Epidermal melanocyte (primary cell): ENCODE results near the gene TOP2A.

Experiments
- DNase-seq: peaks from one replicate; pipeline ENCODE4 v3.0.0; 2011; ENCODE audit warnings: low spot score; ENCODE audit not compliant: insufficient read length

TOP2A gene

GRCh38 chr17:40361063-40361924 lies 56.4 kb downstream of the TOP2A start:
- DNase-seq, result peak; percentile 7

DNA sequence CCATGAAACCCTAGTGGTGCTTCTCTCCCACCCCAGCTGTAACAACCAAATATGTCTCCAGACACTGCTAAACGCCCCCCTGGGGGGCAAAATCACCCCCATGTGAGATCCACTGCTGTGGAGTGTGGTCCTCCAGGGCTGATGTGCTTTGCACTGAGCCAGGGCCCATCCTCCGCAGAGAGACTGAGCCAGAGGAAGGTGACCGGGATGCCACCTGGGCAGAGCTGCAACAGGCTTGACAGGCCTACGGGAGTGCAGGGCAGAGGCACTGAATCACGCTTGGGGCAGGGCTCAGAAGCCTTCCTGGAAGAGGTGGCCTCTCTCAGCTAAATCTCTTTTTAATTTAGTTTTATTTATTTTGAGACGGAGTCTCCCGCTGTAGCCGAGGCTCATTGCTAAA lies 57.6 kb downstream of the TOP2A start:
- DNase-seq, result no peak

DNA sequence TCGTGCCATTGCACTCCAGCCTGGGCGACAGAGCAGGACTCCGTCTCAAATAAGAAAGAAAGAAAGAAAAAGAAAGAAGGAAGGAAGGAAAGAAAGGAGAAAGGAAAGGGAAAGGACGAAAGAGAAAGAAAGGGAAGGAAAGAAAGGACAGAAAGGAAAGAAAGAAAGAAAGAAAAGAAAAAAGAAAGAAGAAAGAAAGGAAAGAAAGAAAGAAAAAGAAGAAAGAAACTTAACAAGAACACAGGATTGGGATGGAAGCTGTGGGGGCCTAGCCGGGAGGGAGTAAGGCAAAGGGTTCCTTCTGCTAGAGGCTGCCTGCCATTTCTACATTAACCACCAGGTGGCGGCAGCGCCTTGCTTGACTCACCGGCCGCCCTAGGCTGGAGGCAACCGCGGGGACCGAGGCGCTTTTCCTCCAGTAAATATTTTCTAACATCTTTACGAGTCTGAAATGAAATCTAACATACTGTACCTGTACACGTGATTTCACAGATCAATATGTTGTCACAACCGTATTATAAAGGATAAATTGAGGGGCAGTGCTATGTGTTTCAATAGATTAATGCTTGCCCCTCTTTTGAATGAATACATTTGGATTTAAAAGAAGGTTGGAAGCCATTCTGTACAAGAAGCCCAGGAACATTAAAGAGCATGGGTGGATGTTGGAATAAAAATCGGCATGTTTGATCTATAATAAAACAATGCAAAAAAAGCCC lies 59.2 kb downstream of the TOP2A start:
- peak; percentile 98 for DNase-seq

DNA sequence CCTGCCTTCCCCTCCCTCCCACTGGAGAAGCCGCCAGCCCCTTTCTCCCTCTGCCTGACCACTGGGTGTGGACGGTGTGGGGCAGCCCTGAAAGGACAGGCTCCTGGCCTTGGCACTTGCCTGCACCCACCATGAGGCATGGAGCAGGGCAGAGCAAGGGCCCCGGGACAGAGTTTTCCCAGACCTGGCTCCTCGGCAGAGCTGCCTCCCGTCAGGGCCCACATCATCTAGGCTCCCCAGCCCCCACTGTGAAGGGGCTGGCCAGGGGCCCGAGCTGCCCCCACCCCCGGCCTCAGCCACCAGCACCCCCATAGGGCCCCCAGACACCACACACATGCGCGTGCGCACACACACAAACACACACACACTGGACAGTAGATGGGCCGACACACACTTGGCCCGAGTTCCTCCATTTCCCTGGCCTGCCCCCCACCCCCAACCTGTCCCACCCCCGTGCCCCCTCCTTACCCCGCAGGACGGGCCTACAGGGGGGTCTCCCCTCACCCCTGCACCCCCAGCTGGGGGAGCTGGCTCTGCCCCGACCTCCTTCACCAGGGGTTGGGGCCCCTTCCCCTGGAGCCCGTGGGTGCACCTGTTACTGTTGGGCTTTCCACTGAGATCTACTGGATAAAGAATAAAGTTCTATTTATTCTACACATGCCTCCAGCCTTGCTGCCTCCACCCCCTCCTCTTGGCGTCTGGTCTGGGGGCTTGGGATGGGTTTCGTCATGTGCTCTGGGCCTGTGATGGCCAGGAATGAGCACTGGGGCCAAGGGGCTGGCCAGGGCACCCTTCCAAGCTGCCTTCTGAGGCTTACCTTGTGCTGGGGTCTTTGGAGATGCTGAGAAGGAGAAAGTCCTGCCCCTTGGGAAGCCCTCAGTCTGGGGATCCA lies 60.5 kb downstream of the TOP2A start:
- peak; percentile 9 for DNase-seq

GRCh38 chr17:40355804-40356758 lies 61.6 kb downstream of the TOP2A start:
- peak; percentile 11 for DNase-seq

DNA sequence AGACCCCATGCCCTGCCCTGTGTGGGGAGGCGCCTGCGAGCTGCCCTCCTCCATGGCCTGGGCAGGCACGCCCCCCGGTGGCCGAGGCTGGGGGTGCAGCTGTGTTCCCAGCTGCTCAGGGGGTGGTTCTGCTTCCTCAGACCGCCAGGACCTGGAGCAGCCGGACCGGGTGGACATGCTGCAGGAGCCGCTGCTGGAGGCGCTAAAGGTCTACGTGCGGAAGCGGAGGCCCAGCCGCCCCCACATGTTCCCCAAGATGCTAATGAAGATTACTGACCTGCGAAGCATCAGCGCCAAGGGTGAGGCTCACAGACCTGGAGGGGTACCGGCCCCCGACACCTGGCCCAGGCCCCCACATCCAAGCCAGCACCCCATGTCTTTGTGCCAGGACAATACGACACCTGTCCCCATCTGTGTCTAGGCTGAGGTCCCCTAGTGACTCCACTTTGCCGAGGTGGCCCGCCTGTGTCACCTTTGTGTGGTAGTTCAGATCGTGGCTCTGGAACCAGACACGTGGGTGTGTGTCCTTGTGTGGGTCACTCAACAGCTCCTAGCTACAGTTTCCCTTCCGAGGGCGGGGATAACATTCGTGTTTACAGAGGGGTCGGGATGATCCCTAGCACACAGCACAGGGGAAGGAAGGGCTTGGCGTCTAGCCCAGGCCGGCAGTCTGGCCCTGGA lies 62.4 kb downstream of the TOP2A start:
- DNase-seq, result peak; percentile 93

DNA sequence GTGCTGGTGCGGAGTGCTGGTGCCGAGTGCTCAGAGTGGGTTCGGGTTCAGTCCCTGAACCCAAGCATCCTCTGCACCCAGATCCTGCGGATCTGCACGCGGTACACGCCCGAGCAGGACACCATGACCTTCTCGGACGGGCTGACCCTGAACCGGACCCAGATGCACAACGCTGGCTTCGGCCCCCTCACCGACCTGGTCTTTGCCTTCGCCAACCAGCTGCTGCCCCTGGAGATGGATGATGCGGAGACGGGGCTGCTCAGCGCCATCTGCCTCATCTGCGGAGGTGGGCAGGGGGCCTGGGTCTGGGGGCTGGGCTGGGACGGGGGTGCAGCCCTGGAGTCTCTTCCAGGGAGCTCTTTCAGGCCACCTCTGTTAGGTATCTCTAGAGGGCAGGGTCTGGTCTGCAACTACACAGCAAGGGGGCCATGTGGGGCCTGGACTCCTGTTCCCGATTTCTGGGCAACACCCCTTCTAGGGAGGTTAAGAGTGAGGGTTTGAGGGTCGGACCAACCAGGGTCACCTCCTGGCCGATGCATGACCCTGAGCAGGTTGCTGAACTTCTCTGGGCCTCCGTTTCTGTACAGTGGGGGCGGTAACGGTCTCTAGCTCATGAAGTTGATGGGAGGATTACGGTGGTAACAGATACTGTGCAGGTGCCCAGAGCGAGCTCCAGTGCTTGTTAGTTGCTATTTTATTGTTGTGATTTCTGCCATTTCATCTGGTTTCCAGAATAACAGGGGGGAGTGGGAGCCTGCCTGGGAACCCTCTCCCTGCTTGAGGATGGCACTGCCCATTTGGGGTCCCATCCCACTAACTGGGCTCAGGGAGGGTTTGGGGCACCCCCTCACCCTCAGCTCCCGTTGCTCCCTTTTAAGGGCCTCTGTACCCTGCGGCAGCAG lies 63.2 kb downstream of the TOP2A start:
- DNase-seq, result peak; percentile 8

DNA sequence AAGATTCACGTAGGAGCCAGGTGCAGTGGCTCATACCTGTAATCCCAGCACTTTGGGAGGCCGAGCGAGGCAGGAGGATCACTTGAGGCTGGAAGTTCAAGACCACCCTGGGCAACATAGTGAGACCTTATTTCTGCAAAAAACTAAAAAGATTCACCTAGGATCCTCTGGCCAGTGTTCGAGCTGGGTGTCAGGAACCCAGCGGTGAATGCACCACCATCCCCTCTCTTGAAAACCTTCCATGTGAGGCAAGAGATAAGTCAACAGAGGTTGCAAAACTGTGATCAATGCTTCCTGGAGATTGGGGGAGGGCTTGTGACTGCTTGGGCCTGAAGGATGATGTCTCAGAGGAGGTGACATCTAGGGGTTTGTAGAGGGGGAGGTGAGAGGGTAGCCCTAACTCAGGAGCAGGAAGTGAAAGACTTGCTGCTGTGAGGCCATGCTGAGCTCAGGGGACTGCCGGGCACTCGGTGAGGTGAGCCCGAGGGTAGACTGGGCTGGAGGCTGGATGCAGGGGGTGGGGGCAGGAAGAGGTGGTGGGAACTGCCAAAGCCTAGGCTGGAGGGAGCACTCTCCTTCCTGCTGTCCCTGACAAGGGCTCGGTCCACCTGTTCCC lies 64.8 kb downstream of the TOP2A start:
- peak; percentile 13 for DNase-seq

DNA sequence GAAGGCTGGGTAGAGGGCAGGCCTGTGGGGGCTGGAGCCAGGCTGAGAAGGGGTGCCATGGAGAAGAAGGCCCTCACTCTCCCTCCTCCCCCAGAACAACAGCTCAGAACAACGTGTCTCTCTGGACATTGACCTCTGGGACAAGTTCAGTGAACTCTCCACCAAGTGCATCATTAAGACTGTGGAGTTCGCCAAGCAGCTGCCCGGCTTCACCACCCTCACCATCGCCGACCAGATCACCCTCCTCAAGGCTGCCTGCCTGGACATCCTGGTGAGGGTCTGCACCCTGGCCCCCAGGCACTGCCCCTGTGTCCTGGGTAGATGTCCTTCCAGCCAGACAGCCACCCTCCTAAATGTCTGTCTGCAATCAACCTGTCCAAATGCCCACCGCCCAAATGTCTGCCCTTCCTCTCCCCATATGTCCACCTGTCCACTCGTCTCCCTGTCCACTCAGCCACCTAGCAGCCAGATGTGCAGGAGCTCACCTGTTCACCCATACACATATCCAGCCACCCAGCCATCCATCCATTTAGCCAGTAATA lies 65.4 kb downstream of the TOP2A start:
- DNase-seq, result no peak

DNA sequence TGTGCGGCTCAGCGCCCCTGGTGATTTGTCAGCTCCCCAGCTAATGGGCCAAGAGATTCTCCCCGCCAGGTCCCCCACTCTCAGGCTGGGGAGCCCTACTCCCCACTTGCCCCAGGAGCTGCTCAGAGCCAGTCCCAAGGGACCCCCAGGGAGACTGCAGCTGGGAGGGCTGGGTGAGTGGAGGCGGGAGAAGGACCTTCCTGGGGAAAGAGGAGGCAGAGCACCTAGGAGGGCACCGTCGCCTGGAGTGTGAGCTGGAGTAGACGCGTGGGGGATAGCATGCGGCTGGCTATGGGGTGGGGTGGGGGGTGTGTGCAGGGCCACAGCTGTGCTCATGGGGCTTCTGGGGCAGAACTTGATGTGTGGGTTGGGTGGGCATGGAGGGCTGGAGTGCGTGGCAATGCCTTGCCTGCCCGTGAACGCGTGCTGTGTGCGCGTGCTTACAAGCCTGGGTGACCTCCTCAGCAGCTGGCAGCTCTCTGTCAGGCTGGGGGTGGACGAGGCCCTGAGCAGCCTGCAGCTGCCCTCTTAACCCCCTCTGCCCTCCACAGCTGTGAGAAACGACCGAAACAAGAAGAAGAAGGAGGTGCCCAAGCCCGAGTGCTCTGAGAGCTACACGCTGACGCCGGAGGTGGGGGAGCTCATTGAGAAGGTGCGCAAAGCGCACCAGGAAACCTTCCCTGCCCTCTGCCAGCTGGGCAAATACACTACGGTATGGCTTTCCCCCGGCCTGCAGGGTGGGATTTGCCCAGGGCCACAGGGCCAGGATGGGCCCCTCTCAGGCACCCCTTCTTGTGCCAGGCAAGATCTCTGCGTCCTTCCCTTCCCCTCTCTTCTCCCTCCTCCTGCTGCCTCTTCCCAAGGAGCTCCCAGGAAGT lies 66.1 kb downstream of the TOP2A start:
- DNase-seq, result no peak

DNA sequence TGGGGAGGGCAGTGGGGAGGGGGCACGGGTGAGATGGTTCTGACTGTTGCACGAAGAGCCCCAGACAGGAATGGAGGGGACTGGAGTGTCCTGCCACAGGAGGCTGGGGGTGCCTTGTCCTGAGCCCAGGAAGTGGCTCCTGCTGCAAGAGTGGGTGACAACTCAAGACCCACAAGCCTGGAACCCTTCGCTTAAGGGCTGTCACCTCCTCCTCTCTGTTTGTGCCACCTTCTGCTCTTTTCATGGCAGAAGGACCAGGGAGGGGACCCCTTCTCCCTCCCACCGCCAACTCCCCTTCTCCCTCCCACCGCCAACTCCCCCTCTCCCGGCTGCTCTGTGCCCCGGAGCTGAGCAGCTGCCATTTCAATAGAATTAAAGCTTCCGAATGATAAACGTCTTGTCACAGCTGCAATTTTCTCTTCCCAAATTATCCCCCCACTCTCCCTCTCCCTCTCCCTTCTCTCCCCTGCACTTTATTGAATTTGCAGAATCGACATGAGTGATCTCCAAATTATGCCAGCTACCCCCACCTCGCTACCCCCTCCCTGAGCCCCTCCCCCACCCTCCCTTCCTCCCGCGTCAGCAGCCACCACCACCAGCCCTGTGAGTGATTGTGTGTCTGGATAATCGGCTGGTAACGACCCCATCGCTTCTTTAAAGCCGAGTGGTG lies 66.9 kb downstream of the TOP2A start:
- DNase-seq, result no peak

GRCh38 chr17:40349895-40350688 lies 67.6 kb downstream of the TOP2A start:
- no peak for DNase-seq

DNA sequence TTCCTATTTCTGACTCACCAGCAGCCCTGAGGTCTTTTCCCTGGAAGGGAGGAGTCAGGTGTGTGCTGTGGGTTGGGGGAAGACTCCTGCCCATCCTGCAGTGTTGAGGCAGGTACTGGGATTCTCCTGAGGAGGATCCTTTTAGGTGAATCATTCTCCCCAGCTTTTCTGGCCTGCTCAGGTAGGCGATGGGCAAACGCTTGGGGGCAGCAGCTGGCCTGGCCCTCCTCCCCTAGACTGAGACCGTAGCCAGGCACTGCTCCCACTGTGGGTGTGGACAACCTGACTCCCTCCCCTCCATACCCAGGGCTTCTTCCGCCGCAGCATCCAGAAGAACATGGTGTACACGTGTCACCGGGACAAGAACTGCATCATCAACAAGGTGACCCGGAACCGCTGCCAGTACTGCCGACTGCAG lies 68.2 kb downstream of the TOP2A start:
- no peak for DNase-seq

GRCh38 chr17:40348562-40349476 lies 68.9 kb downstream of the TOP2A start:
- DNase-seq, result no peak

DNA sequence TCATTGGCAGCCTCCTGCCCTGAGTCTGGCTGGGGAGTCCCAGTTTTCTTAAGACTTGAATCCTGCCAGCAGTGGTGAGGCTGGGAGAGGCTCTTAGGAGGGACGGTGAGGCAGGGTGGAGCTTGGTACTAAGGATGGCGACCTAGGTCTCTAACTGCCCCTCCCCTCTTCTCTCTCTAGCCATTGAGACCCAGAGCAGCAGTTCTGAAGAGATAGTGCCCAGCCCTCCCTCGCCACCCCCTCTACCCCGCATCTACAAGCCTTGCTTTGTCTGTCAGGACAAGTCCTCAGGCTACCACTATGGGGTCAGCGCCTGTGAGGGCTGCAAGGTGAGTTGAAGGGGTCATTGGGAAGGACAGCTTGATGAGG lies 69.6 kb downstream of the TOP2A start:
- no peak for DNase-seq
